BJ (cell line): ENCODE measurements around the gene PKP2. TPM values are rescaled to one million over a fixed set of nuclear protein-coding genes. Genes with fewer than 3 reads are reported as not detected.

Source experiments
- CTCF ChIA-PET: fragments of 350-600 bp; formaldehyde crosslinking; extraction: SDS; loops from one replicate; lab custom pipeline; 2021; ENCODE audit warnings: antibody characterized with exemption, inconsistent platforms; lab: Yijun Ruan, JAX
- POLR2A ChIA-PET: fragments of 300-600 bp; sonication (Branson Sonifier 250); formaldehyde crosslinking; extraction: SDS; loops from one replicate; lab custom pipeline; 2021; ENCODE audit warnings: antibody characterized with exemption; lab: Charles Lee
- DNase-seq: peaks from one replicate; pipeline ENCODE4 v3.0.0-alpha.2; 2011; ENCODE audit warnings: low read depth
- H3K27me3 ChIP-seq: 2 replicates; pipeline ENCODE4 v1.6.0; 2011; ENCODE audit warnings: low read length; ENCODE audit not compliant: control insufficient read depth, insufficient read depth
- H3K36me3 ChIP-seq: 2 replicates; pipeline ENCODE4 v1.5.1; 2011; ENCODE audit warnings: low read length; ENCODE audit not compliant: control insufficient read depth, insufficient read depth
- H3K4me3 ChIP-seq: 2 replicates; pipeline ENCODE4 v1.5.1; 2011; ENCODE audit warnings: low read depth, mild to moderate bottlenecking, control low read depth, low read length
- polyA plus RNA-seq: library from polyadenylated mRNA; depleted of rRNA; stranded (reverse); fragments of >200 nt; gene quantifications from 2 replicates; pipeline ENCODE4 v1.2.3, GENCODE V29; 2011
- TF ChIP-seq, protein P1 (sequence below): IDR thresholded peaks from 2 replicates; pipeline ENCODE4 v1.5.1; 2011; ENCODE audit warnings: low read depth, mild to moderate bottlenecking, control low read depth, inconsistent platforms, low read length, moderate library complexity; ENCODE audit not compliant: insufficient read depth

The PKP2 gene
- polyA plus RNA-seq, 1 experiment = 0.04 TPM

DNA sequence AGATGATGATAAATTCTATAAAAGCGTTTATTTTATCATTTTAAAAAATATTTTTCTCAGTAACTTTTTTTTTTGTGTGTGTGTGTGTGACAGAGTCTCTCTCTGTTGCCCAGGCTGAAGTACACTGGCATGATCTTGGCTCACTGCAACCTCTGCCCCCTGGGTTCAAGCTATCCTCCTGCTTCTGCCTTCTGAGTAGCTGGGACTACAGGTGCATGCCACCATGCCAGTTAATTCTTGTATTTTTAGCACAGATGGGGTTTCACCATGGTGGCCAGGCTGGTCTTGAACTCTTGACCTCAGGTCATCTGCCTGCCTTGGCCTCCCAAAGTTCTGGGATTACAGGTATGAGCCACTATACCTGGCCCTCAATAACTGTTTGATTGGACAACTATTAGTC lies 37.2 kb downstream of the PKP2 start:
- no peak overlapping the region for H3K4me3 ChIP-seq
- ChIA-PET POLR2A (no interaction called here), CTCF (no interaction called here)
- H3K36me3 ChIP-seq = no peaks in the 10 kb centered on the region
- TF ChIP-seq, protein P1, sequence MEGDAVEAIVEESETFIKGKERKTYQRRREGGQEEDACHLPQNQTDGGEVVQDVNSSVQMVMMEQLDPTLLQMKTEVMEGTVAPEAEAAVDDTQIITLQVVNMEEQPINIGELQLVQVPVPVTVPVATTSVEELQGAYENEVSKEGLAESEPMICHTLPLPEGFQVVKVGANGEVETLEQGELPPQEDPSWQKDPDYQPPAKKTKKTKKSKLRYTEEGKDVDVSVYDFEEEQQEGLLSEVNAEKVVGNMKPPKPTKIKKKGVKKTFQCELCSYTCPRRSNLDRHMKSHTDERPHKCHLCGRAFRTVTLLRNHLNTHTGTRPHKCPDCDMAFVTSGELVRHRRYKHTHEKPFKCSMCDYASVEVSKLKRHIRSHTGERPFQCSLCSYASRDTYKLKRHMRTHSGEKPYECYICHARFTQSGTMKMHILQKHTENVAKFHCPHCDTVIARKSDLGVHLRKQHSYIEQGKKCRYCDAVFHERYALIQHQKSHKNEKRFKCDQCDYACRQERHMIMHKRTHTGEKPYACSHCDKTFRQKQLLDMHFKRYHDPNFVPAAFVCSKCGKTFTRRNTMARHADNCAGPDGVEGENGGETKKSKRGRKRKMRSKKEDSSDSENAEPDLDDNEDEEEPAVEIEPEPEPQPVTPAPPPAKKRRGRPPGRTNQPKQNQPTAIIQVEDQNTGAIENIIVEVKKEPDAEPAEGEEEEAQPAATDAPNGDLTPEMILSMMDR = no peak
- no peaks in the 10 kb centered on the region for H3K27me3 ChIP-seq
- no peak for DNase-seq

DNA sequence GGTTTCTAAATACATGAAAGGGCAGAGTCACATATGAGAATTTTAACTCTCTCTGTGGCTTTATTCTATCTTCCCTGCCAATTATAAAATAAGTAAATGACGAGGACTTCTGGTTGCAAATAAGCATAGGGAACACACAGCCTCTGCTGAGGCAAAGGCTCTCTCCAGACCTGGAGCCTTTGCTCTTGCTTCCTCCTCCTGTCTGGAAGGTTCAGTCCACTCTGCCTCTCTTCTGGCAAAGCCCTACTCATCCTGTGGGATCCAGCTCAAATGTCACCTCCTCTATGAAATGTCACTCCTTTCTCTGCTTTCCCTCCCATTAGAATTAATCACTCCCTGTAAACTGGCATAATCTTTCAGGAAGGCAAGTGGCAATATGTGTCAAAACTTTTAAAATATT lies 41.9 kb downstream of the PKP2 start:
- no peak for DNase-seq
- H3K4me3 ChIP-seq = no peak overlapping the region
- no peaks in the 10 kb centered on the region for H3K27me3 ChIP-seq
- no peaks in the 10 kb centered on the region for H3K36me3 ChIP-seq
- TF ChIP-seq, protein P1 = no peak
- POLR2A ChIA-PET = no interaction called here
- CTCF ChIA-PET = no interaction called here

DNA sequence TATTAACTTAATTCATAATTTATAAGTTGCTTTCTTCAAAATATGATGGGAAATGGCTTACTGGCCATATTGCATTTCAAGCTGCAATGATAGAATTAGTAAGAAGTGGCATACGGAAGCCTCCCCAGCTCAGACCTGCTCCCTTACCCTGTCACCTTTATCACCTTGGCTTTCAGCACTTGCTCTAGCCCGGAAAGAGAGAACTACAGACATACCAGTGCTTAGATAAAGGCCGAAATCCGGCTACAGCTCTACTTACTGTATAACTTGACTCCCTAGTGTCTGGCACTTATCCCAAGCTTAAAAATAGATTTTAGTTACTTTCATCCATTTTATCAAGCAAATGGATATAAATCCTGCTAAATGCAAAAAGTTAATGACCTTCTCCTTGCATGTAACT lies 42.5 kb downstream of the PKP2 start:
- CTCF ChIA-PET = no interaction called here

DNA sequence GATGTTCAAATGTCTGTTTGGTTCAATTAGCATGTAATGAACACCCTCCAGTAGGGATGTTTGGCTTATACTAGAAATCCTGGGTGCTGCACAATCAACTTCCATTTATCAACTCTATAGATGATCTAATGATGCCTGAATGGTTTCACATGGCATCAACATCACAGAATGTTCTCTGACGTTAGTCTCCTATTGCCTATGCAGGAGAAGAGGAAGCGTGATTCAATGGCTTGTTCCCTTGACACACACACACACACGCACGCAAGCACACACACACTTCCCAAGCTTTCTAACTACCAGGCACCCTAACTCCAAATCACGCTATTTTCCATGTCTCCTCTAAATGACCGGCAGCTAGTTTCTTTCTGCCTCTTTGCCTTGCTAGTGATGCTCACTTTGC lies 49.3 kb downstream of the PKP2 start:
- TF ChIP-seq, protein P1 = no peak
- no peak for DNase-seq
- Histone ChIP-seq H3K4me3 (no peak overlapping the region), H3K27me3 (no peaks in the 10 kb centered on the region), H3K36me3 (no peaks in the 10 kb centered on the region)
- CTCF ChIA-PET = no interaction called here
- POLR2A ChIA-PET = no interaction called here

More for the DNA sequence above, 42.5 kb downstream of the PKP2 start:
- no peaks in the 10 kb centered on the region for H3K27me3 ChIP-seq
- H3K4me3 ChIP-seq = no peak overlapping the region
- POLR2A ChIA-PET = no interaction called here
- H3K36me3 ChIP-seq = no peaks in the 10 kb centered on the region
- TF ChIP-seq, protein P1 = no peak
- DNase-seq = no peak

DNA sequence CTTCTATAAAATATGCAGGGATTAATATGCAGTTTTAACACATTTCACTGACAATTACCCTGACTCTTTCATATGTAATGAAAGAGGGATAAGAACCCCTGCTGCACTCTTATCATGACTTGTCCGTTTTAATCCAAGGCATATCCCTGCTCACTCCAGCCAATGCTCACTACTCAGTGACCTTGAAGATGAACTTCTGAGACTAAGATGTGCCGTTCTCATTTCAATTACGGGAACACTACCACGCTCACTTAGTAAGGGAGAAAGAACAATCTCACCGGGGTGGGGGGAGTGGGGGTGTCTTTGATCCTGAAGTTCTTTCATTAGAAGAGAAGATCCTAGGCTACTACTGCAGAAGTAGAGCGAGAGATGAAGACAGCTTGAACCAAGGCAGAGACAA lies 50.5 kb downstream of the PKP2 start:
- no peak overlapping the region for H3K4me3 ChIP-seq
- CTCF ChIA-PET = no interaction called here

More for the DNA sequence above, 50.5 kb downstream of the PKP2 start:
- DNase-seq = no peak
- H3K36me3 ChIP-seq = no peaks in the 10 kb centered on the region
- H3K27me3 ChIP-seq = no peaks in the 10 kb centered on the region
- TF ChIP-seq, protein P1 = no peak
- POLR2A ChIA-PET = no interaction called here
